GM18907 (cell line): ENCODE results near the gene C1orf198.

Source experiments
- ATAC-seq: cut with Tn5 transposase; IDR thresholded peaks from one replicate; pipeline ENCODE4 v1.9.1; 2021; ENCODE audit warnings: mild to moderate bottlenecking, moderate library complexity; ENCODE audit not compliant: unreplicated experiment

Gene C1orf198

GRCh38 chr1:230867903-230868735 is at the start of gene C1orf198:
C1orf198 (minus strand) TSS chr1:230868521; CDS start chr1:230868512, 9 bp downstream.
- peak; percentile 79 for ATAC-seq

GRCh38 chr1:230917284-230918135 is 49.2 kb upstream of the C1orf198 start:
- no peak for ATAC-seq

- no peak for ATAC-seq
Observed at GRCh38 chr1:230916587-230917283, 48.4 kb upstream of the C1orf198 start.

- ATAC-seq, result no peak
Observed at GRCh38 chr1:230915078-230915477, 46.8 kb upstream of the C1orf198 start.

GRCh38 chr1:230913496-230913895 is 45.2 kb upstream of the C1orf198 start:
- ATAC-seq, result no peak

GRCh38 chr1:230910755-230911117 is 42.4 kb upstream of the C1orf198 start:
- ATAC-seq, result no peak

- ATAC-seq, result no peak
Observed at GRCh38 chr1:230909974-230910754, 41.8 kb upstream of the C1orf198 start.

- ATAC-seq, result no peak
Observed at GRCh38 chr1:230907472-230908205, 39.3 kb upstream of the C1orf198 start.

GRCh38 chr1:230906226-230906625 is 37.9 kb upstream of the C1orf198 start:
- ATAC-seq, result no peak

GRCh38 chr1:230905733-230906132 is 37.4 kb upstream of the C1orf198 start:
- ATAC-seq, result no peak

- ATAC-seq, result no peak
Observed at GRCh38 chr1:230902349-230902923, 34.1 kb upstream of the C1orf198 start.

- no peak for ATAC-seq
Observed at GRCh38 chr1:230901671-230902070, 33.4 kb upstream of the C1orf198 start.

- ATAC-seq, result no peak
Observed at GRCh38 chr1:230900984-230901383, 32.7 kb upstream of the C1orf198 start.

GRCh38 chr1:230899841-230900251 is 31.5 kb upstream of the C1orf198 start:
- ATAC-seq, result no peak

- no peak for ATAC-seq
Observed at GRCh38 chr1:230898748-230899147, 30.4 kb upstream of the C1orf198 start.

- no peak for ATAC-seq
Observed at GRCh38 chr1:230898144-230898543, 29.8 kb upstream of the C1orf198 start.

- no peak for ATAC-seq
Observed at GRCh38 chr1:230896779-230897178, 28.5 kb upstream of the C1orf198 start.

- ATAC-seq, result no peak
Observed at GRCh38 chr1:230895452-230895851, 27.1 kb upstream of the C1orf198 start.

GRCh38 chr1:230894664-230895063 is 26.3 kb upstream of the C1orf198 start:
- no peak for ATAC-seq
